Hepatocyte (in vitro differentiated cells): Measurements from ENCODE around the gene METTL27. TPM values are rescaled to one million over a fixed set of nuclear protein-coding genes. Genes with fewer than 3 reads are reported as not detected.

Experiments used
- DNase-seq: peaks from one replicate; pipeline ENCODE4 v3.0.0-alpha.2; 2016; ENCODE audit warnings: low spot score
- H2AFZ ChIP-seq: fragments of 200-600 bp; sonication (generic); 2 replicates; pipeline ENCODE4 v1.6.0; 2016; ENCODE audit warnings: antibody characterized with exemption, mild to moderate bottlenecking
- H3K27ac ChIP-seq: fragments of 200-600 bp; sonication (generic); 2 replicates; pipeline ENCODE4 v1.5.1; 2016; ENCODE audit warnings: mild to moderate bottlenecking
- H3K27me3 ChIP-seq: fragments of 200-600 bp; sonication (generic); 2 replicates; pipeline ENCODE4 v1.6.1; 2016
- H3K36me3 ChIP-seq: fragments of 200-600 bp; sonication (generic); replicated peaks from 2 replicates; pipeline ENCODE4 v1.5.1; 2016; ENCODE audit warnings: low read depth; ENCODE audit not compliant: insufficient read depth
- H3K4me1 ChIP-seq: fragments of 200-600 bp; sonication (generic); 2 replicates; pipeline ENCODE4 v1.5.1; 2016; ENCODE audit warnings: mild to moderate bottlenecking, moderate library complexity; ENCODE audit not compliant: insufficient read depth
- H3K4me2 ChIP-seq: fragments of 200-600 bp; sonication (generic); 2 replicates; pipeline ENCODE4 v1.6.0; 2016
- H3K4me3 ChIP-seq: fragments of 200-600 bp; sonication (generic); 2 replicates; pipeline ENCODE4 v1.5.1; 2016; ENCODE audit warnings: mild to moderate bottlenecking
- H3K79me2 ChIP-seq: fragments of 200-600 bp; sonication (generic); 2 replicates; pipeline ENCODE4 v1.6.0; 2017; ENCODE audit warnings: mild to moderate bottlenecking
- H3K9me2 ChIP-seq: fragments of 200-600 bp; sonication (generic); replicated peaks from 2 replicates; pipeline ENCODE4 v1.6.0; 2017; ENCODE audit warnings: mild to moderate bottlenecking; ENCODE audit not compliant: insufficient read depth
- H3K9me3 ChIP-seq: fragments of 200-600 bp; sonication (generic); 2 replicates; pipeline ENCODE4 v1.5.1; 2016; ENCODE audit warnings: low read depth, mild to moderate bottlenecking
- H4K20me1 ChIP-seq: fragments of 200-600 bp; sonication (generic); 2 replicates; pipeline ENCODE4 v1.6.0; 2016; ENCODE audit warnings: mild to moderate bottlenecking; ENCODE audit not compliant: insufficient read depth, poor library complexity, severe bottlenecking
- EZH2 ChIP-seq: fragments of 200-600 bp; sonication (generic); IDR thresholded peaks from 2 replicates; pipeline ENCODE4 v1.6.1; 2016; ENCODE audit warnings: antibody characterized with exemption, mild to moderate bottlenecking, borderline replicate concordance
- EZH2phosphoT487 ChIP-seq: fragments of 200-600 bp; sonication (generic); IDR thresholded peaks from one replicate; pipeline ENCODE4 v1.6.1; 2018; ENCODE audit warnings: antibody characterized with exemption, mild to moderate bottlenecking, low read depth, moderate library complexity; ENCODE audit not compliant: unreplicated experiment, severe bottlenecking
- WGBS: methylation state at CpG from one replicate; pipeline ENCODE4 v1.1.6; 2016; ENCODE audit warnings: low lambda C conversion rate; ENCODE audit errors: missing lambda C conversion rate; 5-methylcytosine and 5-hydroxymethylcytosine counted together
- polyA plus RNA-seq: library from polyadenylated mRNA; unstranded; fragments of >200 nt; fragmentation: Nextera tagmentation; extraction: Ambion mirVana; gene quantifications from 2 replicates; pipeline ENCODE4 v1.2.1, GENCODE V29; 2016
- total RNA-seq: library from RNA; depleted of rRNA; stranded (reverse); fragments of >200 nt; gene quantifications from 2 replicates; pipeline ENCODE4 v1.2.3, GENCODE V29; 2014
- TF ChIP-seq, protein P1 (sequence below): fragments of 200-600 bp; sonication (generic); IDR thresholded peaks from 2 replicates; pipeline ENCODE4 v1.5.1; 2016; ENCODE audit warnings: antibody characterized with exemption, mild to moderate bottlenecking; ENCODE audit not compliant: poor library complexity

METTL27 gene
- total and polyA plus RNA-seq, 2 experiments from 2014 or later, result 1.6 to 6.5 TPM

DNA sequence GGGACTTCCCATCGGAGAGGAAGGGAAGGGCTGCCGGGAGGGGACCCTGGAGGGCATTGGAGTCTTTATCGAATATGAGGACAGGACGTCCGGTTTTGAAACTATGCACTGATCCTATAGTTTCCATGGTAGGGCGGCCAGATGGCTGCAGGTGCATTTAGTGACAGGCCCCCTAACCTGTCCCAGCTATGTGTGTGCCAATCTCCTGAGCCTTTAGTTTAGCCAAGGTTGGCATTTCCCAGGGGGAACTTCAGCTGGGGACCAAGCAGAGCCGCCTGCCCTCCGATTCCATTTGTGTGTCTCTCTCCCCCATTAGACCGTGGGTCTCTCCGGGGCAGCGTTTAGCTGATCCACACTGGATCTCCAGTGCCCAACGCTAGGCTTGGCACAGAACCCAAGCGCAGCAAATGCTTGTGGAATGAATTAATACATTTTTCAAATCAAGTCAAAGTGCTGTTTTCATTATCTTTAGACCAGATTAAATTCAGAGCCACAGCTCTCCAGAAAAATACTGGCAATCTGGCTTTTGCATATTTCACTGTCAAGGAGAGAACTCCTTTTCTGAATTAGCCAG, 38.5 kb upstream of the METTL27 start:
- DNase-seq, result no peak
- Histone ChIP-seq H3K4me1 (no peaks in the 10 kb centered on the region), H3K27me3 (peaks cover 9% of the 10 kb centered on the region), H3K36me3 (no peaks in the 10 kb centered on the region), H3K27ac (no peak overlapping the region), H3K4me2 (no peak overlapping the region), H3K79me2 (no peaks in the 10 kb centered on the region), H3K9me3 (no peaks in the 10 kb centered on the region), H4K20me1 (no peaks in the 10 kb centered on the region), H2AFZ (no peak overlapping the region), H3K9me2 (no peaks in the 10 kb centered on the region), H3K4me3 (no peak overlapping the region)
- TF ChIP-seq, protein P1, sequence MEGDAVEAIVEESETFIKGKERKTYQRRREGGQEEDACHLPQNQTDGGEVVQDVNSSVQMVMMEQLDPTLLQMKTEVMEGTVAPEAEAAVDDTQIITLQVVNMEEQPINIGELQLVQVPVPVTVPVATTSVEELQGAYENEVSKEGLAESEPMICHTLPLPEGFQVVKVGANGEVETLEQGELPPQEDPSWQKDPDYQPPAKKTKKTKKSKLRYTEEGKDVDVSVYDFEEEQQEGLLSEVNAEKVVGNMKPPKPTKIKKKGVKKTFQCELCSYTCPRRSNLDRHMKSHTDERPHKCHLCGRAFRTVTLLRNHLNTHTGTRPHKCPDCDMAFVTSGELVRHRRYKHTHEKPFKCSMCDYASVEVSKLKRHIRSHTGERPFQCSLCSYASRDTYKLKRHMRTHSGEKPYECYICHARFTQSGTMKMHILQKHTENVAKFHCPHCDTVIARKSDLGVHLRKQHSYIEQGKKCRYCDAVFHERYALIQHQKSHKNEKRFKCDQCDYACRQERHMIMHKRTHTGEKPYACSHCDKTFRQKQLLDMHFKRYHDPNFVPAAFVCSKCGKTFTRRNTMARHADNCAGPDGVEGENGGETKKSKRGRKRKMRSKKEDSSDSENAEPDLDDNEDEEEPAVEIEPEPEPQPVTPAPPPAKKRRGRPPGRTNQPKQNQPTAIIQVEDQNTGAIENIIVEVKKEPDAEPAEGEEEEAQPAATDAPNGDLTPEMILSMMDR, result no peak
- TF ChIP-seq EZH2 (no peak), EZH2phosphoT487 (no peak)
- 92% methylated on average over 13 of the region's 13 CpGs for WGBS

DNA sequence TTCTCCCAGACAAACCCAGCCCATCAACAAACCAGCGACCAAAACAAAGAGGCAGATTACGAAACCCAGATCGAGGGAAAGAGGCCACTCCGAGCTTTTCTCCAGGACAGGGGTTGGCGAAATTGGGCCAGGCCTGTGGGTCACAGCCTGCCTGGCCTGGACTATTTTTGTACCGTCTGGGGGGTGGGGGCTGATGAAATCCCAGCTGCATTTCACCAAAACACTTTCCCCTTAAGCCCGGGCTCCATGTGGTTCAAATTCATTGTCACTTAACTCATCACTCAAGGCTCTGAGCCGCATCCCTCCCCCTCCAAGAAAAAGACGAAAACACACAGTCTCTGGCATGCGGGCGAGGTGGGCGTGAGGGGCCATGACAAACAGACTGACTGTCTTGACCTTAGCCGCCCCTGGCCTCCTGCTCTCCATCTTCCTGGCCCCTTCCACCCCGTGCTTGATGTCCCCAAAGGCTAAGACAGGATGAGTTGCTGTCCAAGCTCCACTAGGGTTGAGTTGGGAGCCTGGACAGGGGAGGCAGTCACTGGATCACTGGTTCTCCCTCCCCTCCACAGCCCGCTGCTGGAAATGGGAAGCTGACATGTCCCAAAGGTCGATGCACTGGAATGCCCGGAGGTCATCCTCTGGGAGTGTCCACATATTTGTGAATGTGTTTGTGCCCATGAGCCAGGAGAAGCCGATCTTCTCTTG, 37.8 kb upstream of the METTL27 start:
- peaks cover 9% of the 10 kb centered on the region for H3K27me3 ChIP-seq

DNA sequence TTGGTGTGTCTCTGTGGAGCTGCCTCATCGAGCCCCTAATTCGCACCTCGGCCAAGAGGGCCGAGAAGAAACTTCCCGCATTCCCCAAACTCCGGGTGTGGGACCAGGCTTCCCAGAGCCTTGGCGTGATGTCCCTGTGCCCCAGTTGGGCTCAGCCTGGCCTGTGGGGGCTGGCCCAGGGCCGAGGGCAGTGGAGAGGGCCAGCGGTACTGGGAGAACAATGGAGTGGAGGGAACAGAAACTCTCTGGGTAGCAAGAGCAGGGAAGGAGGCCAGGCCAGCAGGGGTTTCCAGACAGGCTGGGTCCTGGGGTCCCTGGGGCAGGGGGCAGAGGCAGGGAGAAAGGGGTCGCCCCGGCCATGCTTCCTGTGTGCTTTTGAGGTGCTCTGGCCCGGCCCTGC, 34.7 kb upstream of the METTL27 start:
- TF ChIP-seq, protein P1, result no peak

More for the DNA sequence above, 37.8 kb upstream of the METTL27 start:
- 55% methylated on average over 18 of the region's 18 CpGs for WGBS
- DNase-seq, result no peak
- Histone ChIP-seq H3K27ac (no peak overlapping the region), H3K9me2 (no peaks in the 10 kb centered on the region), H4K20me1 (no peaks in the 10 kb centered on the region), H3K4me3 (no peak overlapping the region), H3K4me2 (no peak overlapping the region), H3K36me3 (no peaks in the 10 kb centered on the region), H3K79me2 (no peaks in the 10 kb centered on the region), H3K9me3 (no peaks in the 10 kb centered on the region), H3K4me1 (no peaks in the 10 kb centered on the region), H2AFZ (no peak overlapping the region)
- TF ChIP-seq EZH2phosphoT487 (no peak), EZH2 (no peak)
- TF ChIP-seq, protein P1, result no peak

More for the DNA sequence above, 34.7 kb upstream of the METTL27 start:
- Histone ChIP-seq H3K27me3 (peaks cover 9% of the 10 kb centered on the region), H3K36me3 (no peaks in the 10 kb centered on the region), H3K79me2 (no peaks in the 10 kb centered on the region), H3K27ac (no peak overlapping the region), H3K4me2 (no peak overlapping the region), H2AFZ (no peak overlapping the region), H4K20me1 (no peaks in the 10 kb centered on the region), H3K4me1 (peaks cover 2% of the 10 kb centered on the region), H3K9me2 (no peaks in the 10 kb centered on the region), H3K4me3 (no peak overlapping the region), H3K9me3 (no peaks in the 10 kb centered on the region)
- no peak for DNase-seq
- 93% methylated on average over 12 of the region's 12 CpGs for WGBS
